ENCODE data around the gene LONP1.

DNA sequence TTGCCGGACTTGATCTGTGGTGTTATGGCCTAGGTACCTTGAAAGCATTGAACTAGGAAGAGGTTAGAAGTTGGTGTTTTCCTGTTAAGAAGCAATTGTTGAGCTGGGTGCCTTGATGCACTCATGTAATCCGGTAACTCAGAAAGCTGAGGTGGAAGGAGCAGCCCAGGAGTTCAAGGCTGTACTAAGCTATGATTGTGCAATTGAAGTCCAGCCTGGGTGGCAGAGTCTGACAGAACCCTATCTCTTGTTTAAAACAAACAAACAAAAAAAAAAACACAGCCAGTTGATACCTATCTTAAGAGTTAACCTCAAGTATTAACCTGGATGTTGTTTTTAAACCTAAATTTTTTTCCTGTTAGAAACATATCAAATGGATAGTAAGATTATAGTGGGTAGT is 77.7 kb downstream of the LONP1 start:
- TF ChIP-seq, protein P1, sequence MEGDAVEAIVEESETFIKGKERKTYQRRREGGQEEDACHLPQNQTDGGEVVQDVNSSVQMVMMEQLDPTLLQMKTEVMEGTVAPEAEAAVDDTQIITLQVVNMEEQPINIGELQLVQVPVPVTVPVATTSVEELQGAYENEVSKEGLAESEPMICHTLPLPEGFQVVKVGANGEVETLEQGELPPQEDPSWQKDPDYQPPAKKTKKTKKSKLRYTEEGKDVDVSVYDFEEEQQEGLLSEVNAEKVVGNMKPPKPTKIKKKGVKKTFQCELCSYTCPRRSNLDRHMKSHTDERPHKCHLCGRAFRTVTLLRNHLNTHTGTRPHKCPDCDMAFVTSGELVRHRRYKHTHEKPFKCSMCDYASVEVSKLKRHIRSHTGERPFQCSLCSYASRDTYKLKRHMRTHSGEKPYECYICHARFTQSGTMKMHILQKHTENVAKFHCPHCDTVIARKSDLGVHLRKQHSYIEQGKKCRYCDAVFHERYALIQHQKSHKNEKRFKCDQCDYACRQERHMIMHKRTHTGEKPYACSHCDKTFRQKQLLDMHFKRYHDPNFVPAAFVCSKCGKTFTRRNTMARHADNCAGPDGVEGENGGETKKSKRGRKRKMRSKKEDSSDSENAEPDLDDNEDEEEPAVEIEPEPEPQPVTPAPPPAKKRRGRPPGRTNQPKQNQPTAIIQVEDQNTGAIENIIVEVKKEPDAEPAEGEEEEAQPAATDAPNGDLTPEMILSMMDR (IDR thresholded peaks at IDR 0.05; ENCODE audit: insufficient read depth, low read depth, low read length): no peak
- no peak for TF ChIP-seq EZH2 (IDR thresholded peaks at IDR 0.05; ENCODE audit: insufficient read depth, low read length)
